ENCODE data around the gene SLC25A28. TPM values are rescaled to one million over a fixed set of nuclear protein-coding genes. Genes with fewer than 3 reads are reported as not detected.

Gene SLC25A28
- total RNA-seq, 2 donors from 2014 or later: 50.1 to 53.3 TPM

DNA sequence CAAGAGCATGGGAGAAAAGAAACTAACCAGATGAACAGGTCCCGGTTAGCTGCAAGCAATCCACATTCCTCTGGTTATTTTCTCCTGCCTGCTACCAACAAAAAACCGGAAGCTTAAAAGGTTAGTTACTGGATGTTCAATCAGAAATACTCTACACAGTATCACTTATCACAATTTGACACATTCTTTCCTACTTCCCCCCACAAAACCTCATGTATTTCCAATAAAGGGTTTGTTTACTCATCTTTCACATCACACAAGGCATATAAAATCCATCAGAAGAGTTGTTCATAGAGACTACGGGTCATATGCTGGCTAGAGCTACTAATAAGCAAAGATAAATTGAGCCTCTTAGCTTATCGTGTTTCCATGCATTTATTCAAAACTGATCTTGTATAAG, 4.8 kb downstream of the SLC25A28 start:
- Histone ChIP-seq H3K4me3 (no peak overlapping the region), H3K4me1 (ENCODE audit: control insufficient read depth in 1 of 2, low read depth in 2 of 2) (peaks cover 26 to 30% of the 10 kb centered on the region in 2 donors), H3K9me3 (no peaks in the 10 kb centered on the region), H3K27ac (no peak overlapping the region), H3K36me3 (peaks cover 10% of the 10 kb centered on the region), H3K27me3 (replicated peaks; ENCODE audit: insufficient read depth) (no peaks in the 10 kb centered on the region)
- DNase-seq (ENCODE audit: low spot score) (no peak), ATAC-seq (ENCODE audit: insufficient number of reproducible peaks, low FRiP score, low read depth) (no peak)
- TF ChIP-seq, protein P1, sequence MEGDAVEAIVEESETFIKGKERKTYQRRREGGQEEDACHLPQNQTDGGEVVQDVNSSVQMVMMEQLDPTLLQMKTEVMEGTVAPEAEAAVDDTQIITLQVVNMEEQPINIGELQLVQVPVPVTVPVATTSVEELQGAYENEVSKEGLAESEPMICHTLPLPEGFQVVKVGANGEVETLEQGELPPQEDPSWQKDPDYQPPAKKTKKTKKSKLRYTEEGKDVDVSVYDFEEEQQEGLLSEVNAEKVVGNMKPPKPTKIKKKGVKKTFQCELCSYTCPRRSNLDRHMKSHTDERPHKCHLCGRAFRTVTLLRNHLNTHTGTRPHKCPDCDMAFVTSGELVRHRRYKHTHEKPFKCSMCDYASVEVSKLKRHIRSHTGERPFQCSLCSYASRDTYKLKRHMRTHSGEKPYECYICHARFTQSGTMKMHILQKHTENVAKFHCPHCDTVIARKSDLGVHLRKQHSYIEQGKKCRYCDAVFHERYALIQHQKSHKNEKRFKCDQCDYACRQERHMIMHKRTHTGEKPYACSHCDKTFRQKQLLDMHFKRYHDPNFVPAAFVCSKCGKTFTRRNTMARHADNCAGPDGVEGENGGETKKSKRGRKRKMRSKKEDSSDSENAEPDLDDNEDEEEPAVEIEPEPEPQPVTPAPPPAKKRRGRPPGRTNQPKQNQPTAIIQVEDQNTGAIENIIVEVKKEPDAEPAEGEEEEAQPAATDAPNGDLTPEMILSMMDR (IDR thresholded peaks at IDR 0.05): no peak

DNA sequence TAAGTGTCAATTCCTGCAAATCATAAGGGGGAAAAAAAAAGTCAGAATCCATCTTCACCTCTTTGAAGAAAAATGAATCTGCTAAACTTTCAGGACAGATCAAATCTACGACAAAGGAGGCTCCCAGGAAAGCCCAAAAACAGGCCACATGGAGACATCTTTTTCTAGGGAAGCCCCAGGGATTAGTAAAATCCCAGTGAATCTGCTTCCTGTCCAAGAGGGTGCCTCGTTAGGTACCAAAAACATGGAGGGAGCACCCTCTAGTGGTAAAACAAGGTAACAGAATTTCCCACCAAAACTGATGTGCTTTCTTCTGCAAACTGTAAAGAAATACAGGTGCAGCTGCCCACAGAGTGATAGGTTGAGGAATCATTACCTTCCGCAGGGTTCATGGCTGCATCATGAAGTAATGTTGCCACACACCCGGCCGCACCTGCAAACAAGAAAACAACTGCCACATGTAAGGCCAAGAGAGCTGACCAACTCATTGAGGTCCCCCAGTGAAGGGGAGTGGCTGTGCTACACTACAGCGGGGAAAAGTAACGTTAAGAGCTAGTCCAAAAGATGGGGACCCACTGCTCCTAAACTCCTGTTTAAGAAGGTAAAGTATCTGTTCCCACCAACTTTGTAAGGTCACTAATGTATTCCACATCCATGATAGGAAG, 7.9 kb downstream of the SLC25A28 start:
- H3K27ac ChIP-seq: no peak overlapping the region
- TF ChIP-seq, protein P1 (IDR thresholded peaks at IDR 0.05): peak; percentile 73
- H3K4me1 ChIP-seq (ENCODE audit: control insufficient read depth in 1 of 2, low read depth in 2 of 2): peaks cover 8 to 11% of the 10 kb centered on the region in 2 donors
- ATAC-seq (ENCODE audit: insufficient number of reproducible peaks, low FRiP score, low read depth) (peak; percentile 60), DNase-seq (ENCODE audit: low spot score) (no peak)
- H3K9me3 ChIP-seq: no peaks in the 10 kb centered on the region
- H3K36me3 ChIP-seq: peaks cover 15% of the 10 kb centered on the region
- H3K4me3 ChIP-seq: no peak overlapping the region
- no peaks in the 10 kb centered on the region for H3K27me3 ChIP-seq (replicated peaks; ENCODE audit: insufficient read depth)

DNA sequence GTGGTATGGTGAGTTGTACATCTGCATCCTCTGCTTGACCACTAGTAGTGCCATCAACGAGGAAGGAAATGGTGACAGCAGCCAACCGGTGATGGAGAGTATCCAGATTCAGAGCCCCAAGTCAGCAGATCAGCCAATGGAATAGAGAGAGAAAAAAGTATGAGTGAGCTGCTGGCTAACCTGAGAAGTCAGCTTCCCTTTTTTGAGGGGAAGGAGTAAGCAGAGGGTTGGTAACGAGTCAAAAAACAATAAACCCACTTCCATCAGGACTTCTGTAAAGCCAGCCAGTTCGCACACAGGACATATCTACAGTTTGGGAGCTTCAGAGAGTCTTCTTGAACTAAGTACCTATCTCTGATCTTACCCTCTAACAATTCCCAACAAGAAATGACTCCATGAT, 8.9 kb downstream of the SLC25A28 start:
- Histone ChIP-seq H3K4me3 (no peak overlapping the region), H3K9me3 (no peaks in the 10 kb centered on the region), H3K27ac (no peak overlapping the region), H3K27me3 (replicated peaks; ENCODE audit: insufficient read depth) (no peaks in the 10 kb centered on the region), H3K36me3 (peaks cover 15% of the 10 kb centered on the region), H3K4me1 (ENCODE audit: control insufficient read depth in 1 of 2, low read depth in 2 of 2) (peaks cover 0 to under 1% of the 10 kb centered on the region in 2 donors)
- DNase-seq (ENCODE audit: low spot score) (no peak), ATAC-seq (ENCODE audit: insufficient number of reproducible peaks, low FRiP score, low read depth) (no peak)
- TF ChIP-seq, protein P1 (IDR thresholded peaks at IDR 0.05): no peak

DNA sequence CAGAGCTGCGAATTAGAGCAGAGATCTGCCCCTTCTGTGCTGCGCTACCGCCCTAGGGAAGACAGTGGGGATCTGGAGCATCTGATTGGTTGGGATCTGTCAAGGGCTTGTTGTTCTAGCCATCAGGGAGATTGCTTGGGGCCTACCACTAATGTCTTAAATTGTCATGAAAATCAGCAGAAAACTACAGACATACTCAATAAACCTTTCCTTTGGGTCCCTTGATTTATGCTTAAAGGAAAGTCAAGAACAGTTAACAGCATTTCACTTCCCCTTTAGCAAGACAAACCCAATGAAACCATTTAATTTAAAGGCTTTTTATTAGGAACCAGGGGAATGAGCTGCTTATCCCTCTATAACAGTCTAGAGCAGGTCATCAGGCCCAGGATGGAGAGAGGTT, 10.0 kb downstream of the SLC25A28 start:
- DNase-seq (ENCODE audit: low spot score) (no peak), ATAC-seq (ENCODE audit: insufficient number of reproducible peaks, low FRiP score, low read depth) (no peak)
- Histone ChIP-seq H3K36me3 (peaks cover 15% of the 10 kb centered on the region), H3K4me1 (ENCODE audit: control insufficient read depth in 1 of 2, low read depth in 2 of 2) (no peaks in the 10 kb centered on the region), H3K27me3 (replicated peaks; ENCODE audit: insufficient read depth) (no peaks in the 10 kb centered on the region), H3K27ac (no peak overlapping the region), H3K4me3 (no peak overlapping the region), H3K9me3 (no peaks in the 10 kb centered on the region)
- TF ChIP-seq, protein P1 (IDR thresholded peaks at IDR 0.05): no peak

DNA sequence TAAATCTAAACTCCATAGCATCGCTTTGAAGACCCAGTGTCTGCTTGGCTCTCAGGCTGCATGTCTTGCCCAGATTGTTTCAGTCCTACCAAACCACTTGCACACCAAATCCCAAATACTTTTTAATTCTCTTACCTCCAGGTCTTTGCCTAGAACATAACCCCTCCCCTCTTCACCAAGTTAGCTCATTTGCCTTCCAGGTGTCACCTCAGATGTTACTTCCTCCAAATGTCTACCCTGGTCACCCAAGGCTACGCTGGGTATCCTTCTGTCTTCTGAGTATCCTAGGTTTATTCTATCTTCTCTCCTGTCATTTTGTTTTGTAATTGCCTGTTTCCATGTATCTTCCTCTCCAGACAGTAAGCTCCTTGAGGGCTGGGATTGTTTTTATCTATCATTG, 11.1 kb downstream of the SLC25A28 start:
- H3K4me3 ChIP-seq: no peak overlapping the region
- no peak overlapping the region for H3K27ac ChIP-seq
- no peaks in the 10 kb centered on the region for H3K4me1 ChIP-seq (ENCODE audit: control insufficient read depth in 1 of 2, low read depth in 2 of 2)
- no peaks in the 10 kb centered on the region for H3K9me3 ChIP-seq
- H3K36me3 ChIP-seq: peaks cover 15% of the 10 kb centered on the region
- no peaks in the 10 kb centered on the region for H3K27me3 ChIP-seq (replicated peaks; ENCODE audit: insufficient read depth)
- no peak for DNase-seq (ENCODE audit: low spot score)
- TF ChIP-seq, protein P1 (IDR thresholded peaks at IDR 0.05): no peak
- ATAC-seq (ENCODE audit: insufficient number of reproducible peaks, low FRiP score, low read depth): no peak
